ENCODE results near the gene FZR1.
"Not testable (repeated sequence)": the region's sequence is repeated elsewhere in the genome, so short reads cannot be mapped to it uniquely, and the experiment has no call there.

FZR1 gene

GRCh38 chr19:3507371-3508120 is 1.4 kb downstream of the FZR1 start:
- WGBS, 2 donors (ENCODE audit: extremely low coverage in 2 of 2, insufficient read length in 2 of 2, insufficient replicate concordance in 1 of 2): no CpG with 5 or more reads among the region's 31 CpGs
- Histone ChIP-seq H2AFZ (ENCODE audit: low read length) (no peak overlapping the region), H3K79me1 (ENCODE audit: low read depth, low read length) (peaks cover 47% of the 10 kb centered on the region), H3K4me3 (ENCODE audit: low read length in 2 of 2) (peak overlapping the region; percentile 90 to 92), H3K4ac (ENCODE audit: low read length) (no peak overlapping the region), H2BK12ac (ENCODE audit: low read length) (no peak overlapping the region), H3K23ac (ENCODE audit: low read depth, low read length, poor library complexity) (peak overlapping the region; percentile 85), H4K8ac (ENCODE audit: low read depth, low read length) (no peak overlapping the region), H3K9me3 (replicated peaks in 1 of 2; ENCODE audit: control insufficient read depth in 2 of 2, insufficient read depth in 1 of 2, low read depth in 1 of 2, low read length in 2 of 2) (no peaks in the 10 kb centered on the region), H4K91ac (ENCODE audit: low read depth, low read length, poor library complexity) (no peak overlapping the region), H3K18ac (ENCODE audit: low read length) (peak overlapping the region; percentile 64), H2BK5ac (ENCODE audit: low read length) (no peak overlapping the region), H3K36me3 (replicated peaks in 1 of 2; ENCODE audit: control insufficient read depth in 2 of 2, insufficient read depth in 2 of 2, low read length in 2 of 2) (peaks cover 20 to 47% of the 10 kb centered on the region in 2 donors), H3K4me1 (ENCODE audit: control insufficient read depth in 2 of 2, insufficient read depth in 1 of 2, low read depth in 1 of 2, low read length in 2 of 2) (peaks cover 9 to 13% of the 10 kb centered on the region in 2 donors), H3K4me2 (ENCODE audit: insufficient read depth, low read length, poor library complexity, severe bottlenecking) (peak overlapping the region; percentile 99), H3K27me3 (ENCODE audit: control insufficient read depth in 3 of 3, insufficient read depth in 3 of 3, low read depth in 1 of 3, low read length in 3 of 3) (no peaks in the 10 kb centered on the region), H2BK15ac (ENCODE audit: low read length) (no peak overlapping the region), H3K27ac (replicated peaks; ENCODE audit: low read length) (no peak overlapping the region), H3K14ac (ENCODE audit: low read length) (peak overlapping the region; percentile 44), H3K9ac (ENCODE audit: low read depth, low read length, poor library complexity) (peak overlapping the region; percentile 99), H2AK5ac (ENCODE audit: low read depth, low read length) (peak overlapping the region; percentile 46), H2BK120ac (ENCODE audit: low read depth, low read length) (no peak overlapping the region)
- DNase-seq (ENCODE audit: low spot score): no peak

- H3K4ac ChIP-seq (ENCODE audit: low read length); H3K23ac ChIP-seq (ENCODE audit: low read depth, low read length, poor library complexity); H3K18ac ChIP-seq (ENCODE audit: low read length); H4K91ac ChIP-seq (ENCODE audit: low read depth, low read length, poor library complexity); H2BK15ac ChIP-seq (ENCODE audit: low read length); H2AK5ac ChIP-seq (ENCODE audit: low read depth, low read length); H3K4me2 ChIP-seq (ENCODE audit: insufficient read depth, low read length, poor library complexity, severe bottlenecking); H2BK120ac ChIP-seq (ENCODE audit: low read depth, low read length); H2AFZ ChIP-seq (ENCODE audit: low read length); H2BK12ac ChIP-seq (ENCODE audit: low read length); H3K9me3 ChIP-seq (replicated peaks in 1 of 2; ENCODE audit: control insufficient read depth in 2 of 2, insufficient read depth in 1 of 2, low read depth in 1 of 2, low read length in 2 of 2); DNase-seq (ENCODE audit: low spot score); H3K4me3 ChIP-seq (ENCODE audit: low read length in 2 of 2); H3K9ac ChIP-seq (ENCODE audit: low read depth, low read length, poor library complexity); H4K8ac ChIP-seq (ENCODE audit: low read depth, low read length); H3K27ac ChIP-seq (replicated peaks; ENCODE audit: low read length); H3K27me3 ChIP-seq (ENCODE audit: control insufficient read depth in 3 of 3, insufficient read depth in 3 of 3, low read depth in 1 of 3, low read length in 3 of 3); H3K14ac ChIP-seq (ENCODE audit: low read length): not testable (repeated sequence)
- Histone ChIP-seq H3K36me3 (replicated peaks in 1 of 2; ENCODE audit: control insufficient read depth in 2 of 2, insufficient read depth in 2 of 2, low read length in 2 of 2) (peaks cover 20 to 53% of the 10 kb centered on the region in 2 donors), H3K4me1 (ENCODE audit: control insufficient read depth in 2 of 2, insufficient read depth in 1 of 2, low read depth in 1 of 2, low read length in 2 of 2) (peaks cover 9 to 13% of the 10 kb centered on the region in 2 donors), H2BK5ac (ENCODE audit: low read length) (peak overlapping the region; percentile 53), H3K79me1 (ENCODE audit: low read depth, low read length) (peaks cover 53% of the 10 kb centered on the region)
- WGBS, 2 donors (ENCODE audit: extremely low coverage in 2 of 2, insufficient read length in 2 of 2, insufficient replicate concordance in 1 of 2): no CpG with 5 or more reads among the region's 18 CpGs
Measured at GRCh38 chr19:3508121-3508661, 2.1 kb downstream of the FZR1 start.

GRCh38 chr19:3508771-3509535 is 2.8 kb downstream of the FZR1 start:
- H2BK15ac ChIP-seq (ENCODE audit: low read length): peak overlapping the region; percentile 49
- H3K23ac ChIP-seq (ENCODE audit: low read depth, low read length, poor library complexity): peak overlapping the region; percentile 89
- H3K18ac ChIP-seq (ENCODE audit: low read length): peak overlapping the region; percentile 28
- no peak overlapping the region for H3K27ac ChIP-seq (replicated peaks; ENCODE audit: low read length)
- no peak for DNase-seq (ENCODE audit: low spot score)
- WGBS, 2 donors (ENCODE audit: extremely low coverage in 2 of 2, insufficient read length in 2 of 2, insufficient replicate concordance in 1 of 2): no CpG with 5 or more reads among the region's 23 CpGs
- H2BK120ac ChIP-seq (ENCODE audit: low read depth, low read length): no peak overlapping the region
- H4K91ac ChIP-seq (ENCODE audit: low read depth, low read length, poor library complexity): no peak overlapping the region
- no peak overlapping the region for H3K14ac ChIP-seq (ENCODE audit: low read length)
- peak overlapping the region; percentile 11 for H3K4me2 ChIP-seq (ENCODE audit: insufficient read depth, low read length, poor library complexity, severe bottlenecking)
- no peaks in the 10 kb centered on the region for H3K9me3 ChIP-seq (replicated peaks in 1 of 2; ENCODE audit: control insufficient read depth in 2 of 2, insufficient read depth in 1 of 2, low read depth in 1 of 2, low read length in 2 of 2)
- H3K9ac ChIP-seq (ENCODE audit: low read depth, low read length, poor library complexity): peak overlapping the region; percentile 44
- H3K4me1 ChIP-seq (ENCODE audit: control insufficient read depth in 2 of 2, insufficient read depth in 1 of 2, low read depth in 1 of 2, low read length in 2 of 2): peaks cover 9 to 13% of the 10 kb centered on the region in 2 donors
- no peak overlapping the region for H2BK12ac ChIP-seq (ENCODE audit: low read length)
- peaks cover 54% of the 10 kb centered on the region for H3K79me1 ChIP-seq (ENCODE audit: low read depth, low read length)
- H3K36me3 ChIP-seq (replicated peaks in 1 of 2; ENCODE audit: control insufficient read depth in 2 of 2, insufficient read depth in 2 of 2, low read length in 2 of 2): peaks cover 21 to 61% of the 10 kb centered on the region in 2 donors
- H2AFZ ChIP-seq (ENCODE audit: low read length): no peak overlapping the region
- peak overlapping the region; percentile 53 for H2BK5ac ChIP-seq (ENCODE audit: low read length)
- H3K4ac ChIP-seq (ENCODE audit: low read length): no peak overlapping the region
- no peak overlapping the region for H2AK5ac ChIP-seq (ENCODE audit: low read depth, low read length)
- no peak overlapping the region for H4K8ac ChIP-seq (ENCODE audit: low read depth, low read length)
- H3K27me3 ChIP-seq (ENCODE audit: control insufficient read depth in 3 of 3, insufficient read depth in 3 of 3, low read depth in 1 of 3, low read length in 3 of 3): no peaks in the 10 kb centered on the region
- H3K4me3 ChIP-seq (ENCODE audit: low read length in 2 of 2): no peak overlapping the region

GRCh38 chr19:3509566-3509989 is 3.5 kb downstream of the FZR1 start:
- Histone ChIP-seq H3K9ac (ENCODE audit: low read depth, low read length, poor library complexity) (no peak overlapping the region), H4K8ac (ENCODE audit: low read depth, low read length) (no peak overlapping the region), H3K4me2 (ENCODE audit: insufficient read depth, low read length, poor library complexity, severe bottlenecking) (no peak overlapping the region), H2AK5ac (ENCODE audit: low read depth, low read length) (no peak overlapping the region), H3K23ac (ENCODE audit: low read depth, low read length, poor library complexity) (peak overlapping the region; percentile 89), H3K18ac (ENCODE audit: low read length) (no peak overlapping the region), H3K9me3 (replicated peaks in 1 of 2; ENCODE audit: control insufficient read depth in 2 of 2, insufficient read depth in 1 of 2, low read depth in 1 of 2, low read length in 2 of 2) (no peaks in the 10 kb centered on the region), H3K4me3 (ENCODE audit: low read length in 2 of 2) (no peak overlapping the region), H3K27me3 (ENCODE audit: control insufficient read depth in 3 of 3, insufficient read depth in 3 of 3, low read depth in 1 of 3, low read length in 3 of 3) (no peaks in the 10 kb centered on the region), H3K36me3 (replicated peaks in 1 of 2; ENCODE audit: control insufficient read depth in 2 of 2, insufficient read depth in 2 of 2, low read length in 2 of 2) (peaks cover 23 to 67% of the 10 kb centered on the region in 2 donors), H3K27ac (replicated peaks; ENCODE audit: low read length) (no peak overlapping the region), H2BK12ac (ENCODE audit: low read length) (no peak overlapping the region), H3K4ac (ENCODE audit: low read length) (no peak overlapping the region), H3K4me1 (ENCODE audit: control insufficient read depth in 2 of 2, insufficient read depth in 1 of 2, low read depth in 1 of 2, low read length in 2 of 2) (peaks cover 9 to 13% of the 10 kb centered on the region in 2 donors), H2BK15ac (ENCODE audit: low read length) (no peak overlapping the region), H2BK5ac (ENCODE audit: low read length) (no peak overlapping the region), H3K79me1 (ENCODE audit: low read depth, low read length) (peaks cover 58% of the 10 kb centered on the region), H3K14ac (ENCODE audit: low read length) (no peak overlapping the region), H2BK120ac (ENCODE audit: low read depth, low read length) (no peak overlapping the region), H4K91ac (ENCODE audit: low read depth, low read length, poor library complexity) (no peak overlapping the region), H2AFZ (ENCODE audit: low read length) (no peak overlapping the region)
- no peak for DNase-seq (ENCODE audit: low spot score)
- WGBS, 2 donors (ENCODE audit: extremely low coverage in 2 of 2, insufficient read length in 2 of 2, insufficient replicate concordance in 1 of 2): no CpG with 5 or more reads among the region's 15 CpGs
